HG02678 (cell line): ENCODE data around the gene VRK2.
"Not testable (repeated sequence)": the region's sequence is repeated elsewhere in the genome, so short reads cannot be mapped to it uniquely, and the experiment has no call there.

ENCODE experiments used
- ATAC-seq: cut with Tn5 transposase; IDR thresholded peaks from one replicate; pipeline ENCODE4 v1.9.1; 2021; ENCODE audit warnings: mild to moderate bottlenecking, moderate library complexity; ENCODE audit not compliant: unreplicated experiment

VRK2 gene

DNA sequence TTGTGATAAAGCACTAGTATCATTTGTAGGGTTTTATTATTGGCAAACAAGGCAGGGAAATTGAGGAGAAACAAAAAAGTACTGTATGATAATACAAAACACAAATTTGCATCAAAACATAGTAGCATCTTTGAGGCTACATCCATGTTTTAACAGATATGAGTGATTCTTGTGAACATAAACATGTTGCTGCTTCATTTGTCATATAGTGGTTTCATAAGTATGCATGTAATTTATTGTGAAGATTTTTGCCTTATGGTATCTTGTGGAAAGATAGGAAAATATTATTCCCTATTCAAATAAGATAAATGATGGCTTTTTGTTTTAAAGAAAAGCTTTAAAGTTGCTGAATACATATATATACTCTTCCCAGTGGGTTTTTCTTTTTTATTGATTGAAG, 60.3 kb downstream of the VRK2 start:
- ATAC-seq = no peak

DNA sequence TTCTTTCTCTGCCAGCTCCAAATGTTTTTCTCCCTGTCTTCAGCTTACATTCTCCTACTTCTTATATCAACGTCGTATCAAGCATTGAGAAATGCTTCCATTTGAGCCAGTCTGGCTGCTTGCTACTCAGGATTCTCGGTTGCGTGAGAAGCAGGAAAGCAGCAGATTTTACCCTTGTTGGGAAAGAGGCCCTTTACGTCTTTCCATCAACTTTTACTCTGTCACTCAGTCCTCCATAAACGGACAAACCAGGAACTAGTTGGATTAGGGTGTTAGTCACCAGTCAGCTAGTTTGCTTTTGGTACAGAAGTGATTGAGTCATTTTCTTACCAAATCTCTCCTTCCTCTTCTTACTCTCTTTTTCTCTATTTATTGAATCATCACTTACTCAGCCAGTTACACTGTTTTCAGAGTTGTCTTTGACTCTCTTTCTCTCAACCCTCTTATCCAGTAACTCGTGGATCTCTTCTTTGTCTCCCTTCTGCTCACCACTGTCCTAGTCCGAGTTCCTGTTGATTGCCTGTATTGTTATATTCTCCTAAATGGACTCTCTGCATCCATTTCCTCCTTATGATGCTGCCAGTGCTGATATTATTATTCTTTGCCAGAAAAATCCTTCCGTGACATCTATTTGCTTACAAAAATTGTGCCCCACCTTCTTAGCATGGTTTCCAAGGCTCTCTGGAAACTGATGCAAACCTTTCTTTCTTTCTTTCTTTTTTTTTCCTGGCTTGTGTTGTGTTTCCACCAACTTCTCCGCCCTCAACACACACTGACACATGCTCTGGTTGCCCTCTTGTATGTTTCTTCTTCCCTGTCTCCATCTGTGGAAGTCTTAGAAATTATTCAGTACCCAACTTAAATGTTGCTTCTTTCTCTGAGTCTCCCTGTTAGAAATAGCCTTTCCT, 61.5 kb downstream of the VRK2 start:
- no peak for ATAC-seq

- no peak for ATAC-seq
Observed at GRCh38 chr2:58109481-58109880, 62.9 kb downstream of the VRK2 start.

DNA sequence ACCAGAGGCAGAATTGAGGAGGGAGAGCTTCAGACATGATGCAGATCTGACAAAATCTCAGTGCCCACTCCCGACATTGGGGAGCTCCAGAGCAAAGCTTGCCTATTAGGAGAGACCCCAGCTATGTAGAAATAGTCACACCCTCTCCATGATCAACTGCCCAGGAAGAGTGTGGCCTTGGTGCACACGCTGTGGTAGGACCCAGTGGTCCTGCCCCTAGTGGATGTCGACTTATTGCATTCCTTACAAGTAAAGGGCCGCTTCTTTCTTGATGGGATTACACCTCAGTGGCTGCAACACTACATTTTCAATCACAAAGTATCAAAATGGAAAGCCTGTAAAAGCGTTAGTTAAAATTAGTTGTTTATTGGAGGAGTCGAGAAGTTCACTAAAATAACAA, 64.2 kb downstream of the VRK2 start:
- no peak for ATAC-seq

DNA sequence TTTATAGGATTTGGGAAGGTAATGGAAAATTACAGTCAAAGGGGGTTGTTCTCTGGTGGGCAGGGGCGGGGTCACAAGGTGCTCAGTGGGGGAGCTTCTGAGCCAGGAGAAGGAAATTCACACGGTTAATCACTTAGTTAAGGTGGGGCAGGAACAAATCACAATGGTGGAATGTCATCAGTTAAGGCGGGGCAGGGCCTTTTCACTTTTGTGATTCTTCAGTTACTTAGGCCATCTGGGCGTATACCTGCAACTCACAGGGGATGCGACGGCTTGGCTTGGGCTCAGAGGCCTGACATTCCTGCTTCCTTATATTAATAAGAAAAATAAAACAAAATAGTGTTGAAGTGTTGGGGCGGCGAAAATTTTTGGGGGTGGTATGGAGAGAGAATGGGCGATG, 67.0 kb downstream of the VRK2 start:
- not testable (repeated sequence) for ATAC-seq

- no peak for ATAC-seq
Observed at GRCh38 chr2:58120626-58121229, 74.1 kb downstream of the VRK2 start.

GRCh38 chr2:58122040-58122439, 75.4 kb downstream of the VRK2 start:
- ATAC-seq = no peak

DNA sequence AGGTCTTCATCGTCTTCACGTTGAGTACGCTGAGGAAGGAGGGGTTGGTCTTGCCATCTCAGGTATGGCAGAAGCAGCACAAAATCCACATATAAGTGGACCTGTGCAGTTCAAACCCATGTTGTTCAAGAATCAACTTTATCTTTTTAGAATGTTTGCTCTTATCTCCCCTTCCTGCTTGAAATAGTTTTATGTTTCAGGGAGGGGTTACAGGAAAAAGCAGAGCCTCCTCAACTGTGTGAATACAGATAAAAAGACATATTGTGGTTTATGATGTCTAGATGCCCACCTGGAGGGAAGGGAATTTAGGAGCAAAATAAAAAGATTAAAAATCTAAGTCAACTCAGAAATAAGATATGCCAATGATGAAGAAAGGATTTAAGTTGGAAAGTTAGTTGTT, 75.9 kb downstream of the VRK2 start:
- ATAC-seq = no peak

DNA sequence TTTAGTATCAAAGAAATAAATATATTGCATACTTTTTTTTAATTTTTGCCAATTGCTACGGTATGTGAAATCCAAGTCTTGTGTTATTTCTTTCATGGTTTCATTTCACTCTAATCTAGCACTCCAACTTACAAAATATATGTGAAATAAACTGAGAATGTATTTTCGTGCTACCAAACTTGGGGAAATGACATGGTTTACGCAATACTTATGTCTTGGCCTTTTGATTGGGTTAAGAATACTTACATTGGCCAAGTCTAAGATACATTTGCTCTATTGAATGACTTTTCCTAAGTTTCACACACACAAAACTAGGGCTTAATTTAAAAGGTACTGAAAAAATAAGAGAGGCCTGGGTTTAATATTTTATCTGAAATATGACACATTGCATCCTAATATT, 80.5 kb downstream of the VRK2 start:
- no peak for ATAC-seq

- ATAC-seq = no peak
Observed at GRCh38 chr2:58130238-58130637, 83.6 kb downstream of the VRK2 start.

GRCh38 chr2:58131191-58132011, 84.8 kb downstream of the VRK2 start:
- no peak for ATAC-seq

- ATAC-seq = no peak
Observed at GRCh38 chr2:58133395-58133794, 86.8 kb downstream of the VRK2 start.

- ATAC-seq = no peak
Observed at GRCh38 chr2:58135861-58136260, 89.3 kb downstream of the VRK2 start.

- no peak for ATAC-seq
Observed at GRCh38 chr2:58137221-58137620, 90.6 kb downstream of the VRK2 start.

- no peak for ATAC-seq
Observed at GRCh38 chr2:58137856-58138255, 91.2 kb downstream of the VRK2 start.

GRCh38 chr2:58138396-58139030, 91.9 kb downstream of the VRK2 start:
- ATAC-seq = no peak

- no peak for ATAC-seq
Observed at GRCh38 chr2:58140508-58141072, 94.0 kb downstream of the VRK2 start.

DNA sequence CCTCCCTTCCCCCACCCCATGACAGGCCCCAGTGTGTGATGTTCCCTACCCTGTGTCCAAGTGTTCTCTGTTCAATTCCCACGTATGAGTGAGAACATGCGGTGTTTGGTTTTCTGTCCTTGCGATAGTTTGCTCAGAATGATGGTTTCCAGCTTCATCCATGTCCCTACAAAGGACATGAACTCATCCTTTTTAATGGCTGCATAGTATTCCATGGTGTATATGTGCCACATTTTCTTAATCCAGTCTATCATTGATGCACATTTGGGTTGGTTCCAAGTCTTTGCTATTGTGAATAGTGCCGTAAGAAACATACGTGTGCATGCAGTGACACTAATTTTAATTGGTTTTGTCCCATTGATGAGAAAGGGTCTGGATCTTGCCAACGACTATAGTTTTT, 99.2 kb downstream of the VRK2 start:
- not testable (repeated sequence) for ATAC-seq

GRCh38 chr2:58146707-58147106, 100.1 kb downstream of the VRK2 start:
- no peak for ATAC-seq

GRCh38 chr2:58155160-58155778, 108.7 kb downstream of the VRK2 start:
- ATAC-seq = no peak
